GM23338 (cell line): ENCODE results near the gene PLPP7. TPM values are rescaled to one million over a fixed set of nuclear protein-coding genes. Genes with fewer than 3 reads are reported as not detected.

Experiments used
- ATAC-seq: fragments of 200-7000 bp; cut with Tn5 transposase; 3 replicates; pipeline ENCODE4 v1.9.1; 2020
- DNase-seq: peaks from one replicate; pipeline ENCODE4 v3.0.0-alpha.2; 2015; ENCODE audit warnings: low spot score
- H2AFZ ChIP-seq: fragments of 200-600 bp; sonication (generic); 2 replicates; pipeline ENCODE4 v1.8.0; 2016; ENCODE audit warnings: antibody characterized with exemption, mild to moderate bottlenecking, moderate library complexity
- H3F3A ChIP-seq: fragments of 200-600 bp; sonication (generic); replicated peaks from 2 replicates; pipeline ENCODE4 v1.8.0; 2017; ENCODE audit warnings: antibody characterized with exemption, mixed run types, low read depth
- H3K27ac ChIP-seq: fragments of 200-600 bp; sonication (generic); 2 replicates; pipeline ENCODE4 v1.6.1; 2016; ENCODE audit warnings: low read depth
- H3K27me3 ChIP-seq: fragments of 200-600 bp; sonication (generic); 2 replicates; pipeline ENCODE4 v1.8.0; 2016; ENCODE audit warnings: mild to moderate bottlenecking, mixed run types, moderate library complexity; ENCODE audit not compliant: insufficient read depth
- H3K36me3 ChIP-seq: fragments of 200-600 bp; sonication (generic); 2 replicates; pipeline ENCODE4 v1.8.0; 2016; ENCODE audit warnings: mild to moderate bottlenecking; ENCODE audit not compliant: insufficient read depth
- H3K4me1 ChIP-seq: fragments of 200-600 bp; sonication (generic); 2 replicates; pipeline ENCODE4 v1.8.0; 2016; ENCODE audit warnings: mild to moderate bottlenecking, moderate library complexity; ENCODE audit not compliant: insufficient read depth
- H3K4me2 ChIP-seq: fragments of 200-600 bp; sonication (generic); 2 replicates; pipeline ENCODE4 v1.7.1; 2017; ENCODE audit warnings: mixed run types
- H3K4me3 ChIP-seq: fragments of 200-600 bp; sonication (generic); 2 replicates; pipeline ENCODE4 v1.6.1; 2016; ENCODE audit warnings: mixed run types
- H3K79me2 ChIP-seq: fragments of 200-600 bp; sonication (generic); replicated peaks from 2 replicates; pipeline ENCODE4 v1.8.0; 2017; ENCODE audit warnings: mild to moderate bottlenecking; ENCODE audit not compliant: insufficient read depth
- H3K9me2 ChIP-seq: fragments of 200-600 bp; sonication (generic); 2 replicates; pipeline ENCODE4 v1.8.0; 2017; ENCODE audit not compliant: insufficient read depth
- H4K20me1 ChIP-seq: fragments of 200-600 bp; sonication (generic); replicated peaks from 2 replicates; pipeline ENCODE4 v1.8.0; 2017; ENCODE audit warnings: mild to moderate bottlenecking; ENCODE audit not compliant: insufficient read depth
- H3K27ac Mint-ChIP-seq: 2 replicates; pipeline ENCODE4 v1.8.0; 2020; ENCODE audit warnings: inconsistent platforms, mild to moderate bottlenecking, moderate library complexity, mixed read lengths
- H3K27me3 Mint-ChIP-seq: 3 replicates; pipeline ENCODE4 v1.8.0; 2022; ENCODE audit warnings: low read depth, mild to moderate bottlenecking, moderate library complexity, mixed read lengths, inconsistent platforms; ENCODE audit not compliant: insufficient read depth, poor library complexity
- H3K36me3 Mint-ChIP-seq: 3 replicates; pipeline ENCODE4 v1.8.0; 2021; ENCODE audit warnings: low read depth, mild to moderate bottlenecking, inconsistent platforms, moderate library complexity, mixed read lengths
- H3K4me1 Mint-ChIP-seq: 3 replicates; pipeline ENCODE4 v1.8.0; 2020; ENCODE audit warnings: mild to moderate bottlenecking, inconsistent platforms, mixed read lengths
- H3K4me3 Mint-ChIP-seq: 3 replicates; pipeline ENCODE4 v1.8.0; 2021; ENCODE audit warnings: moderate library complexity, mild to moderate bottlenecking, inconsistent platforms, mixed read lengths
- H3K9me3 Mint-ChIP-seq: 3 replicates; pipeline ENCODE4 v1.8.0; 2020; ENCODE audit warnings: moderate library complexity, mild to moderate bottlenecking, inconsistent platforms, mixed read lengths
- CREB1 ChIP-seq: fragments of 250-450 bp; sonication (Bioruptor Pico); IDR thresholded peaks from 2 replicates; pipeline ENCODE4 v1.5.0; 2020; ENCODE audit warnings: low read depth, mild to moderate bottlenecking, moderate library complexity
- ETS1 ChIP-seq: IDR thresholded peaks from 2 replicates; pipeline ENCODE4 v1.6.1; 2016; ENCODE audit warnings: antibody characterized with exemption
- EZH2 ChIP-seq: fragments of 200-600 bp; sonication (generic); IDR thresholded peaks from one replicate; pipeline ENCODE4 v1.8.0; 2017; ENCODE audit warnings: antibody characterized with exemption, mild to moderate bottlenecking, low read depth; ENCODE audit not compliant: unreplicated experiment
- NANOG ChIP-seq: IDR thresholded peaks from 2 replicates; pipeline ENCODE4 v1.6.1; 2016; ENCODE audit warnings: antibody characterized with exemption, borderline replicate concordance
- REST ChIP-seq: IDR thresholded peaks from one replicate; pipeline ENCODE4 v1.6.1; 2018; ENCODE audit warnings: antibody characterized with exemption; ENCODE audit not compliant: unreplicated experiment
- STAT1 ChIP-seq: IDR thresholded peaks from one replicate; pipeline ENCODE4 v1.6.1; 2016; ENCODE audit warnings: antibody characterized with exemption; ENCODE audit not compliant: unreplicated experiment
- ZNF114 ChIP-seq: fragments of 250-450 bp; sonication (Bioruptor Pico); IDR thresholded peaks from 2 replicates; pipeline ENCODE4 v1.5.0; 2020; ENCODE audit warnings: mild to moderate bottlenecking, moderate library complexity
- ZNF331 ChIP-seq: fragments of 250-450 bp; sonication (Bioruptor Pico); IDR thresholded peaks from 2 replicates; pipeline ENCODE4 v1.5.0; 2020; ENCODE audit warnings: low read depth, mild to moderate bottlenecking, moderate library complexity
- ZNF462 ChIP-seq: fragments of 250-450 bp; sonication (Bioruptor Pico); IDR thresholded peaks from 2 replicates; pipeline ENCODE4 v1.5.0; 2020; ENCODE audit warnings: mild to moderate bottlenecking, moderate library complexity
- polyA plus RNA-seq: library from polyadenylated mRNA; unstranded; fragments of >200 nt; fragmentation: Nextera tagmentation; extraction: Ambion mirVana; gene quantifications from 2 replicates; pipeline ENCODE4 v1.2.1, GENCODE V29; 2016
- total RNA-seq: library from RNA; depleted of rRNA; stranded (reverse); fragments of >200 nt; shearing (Covaris generic); gene quantifications from 2 replicates; pipeline ENCODE4 v1.2.3, GENCODE V29; 2014

PLPP7 gene
- total and polyA plus RNA-seq, 2 experiments from 2014 or later, result 1.6 to 2.4 TPM

- Mint-ChIP-seq H3K9me3 (peaks cover 19% of the 10 kb centered on the region), H3K4me1 (no peaks in the 10 kb centered on the region; the same call in 2 of the 3 replicates), H3K4me3 (no peak overlapping the region), H3K27ac (no peak overlapping the region), H3K36me3 (peaks cover 4% of the 10 kb centered on the region), H3K27me3 (peaks cover 3% of the 10 kb centered on the region)
- no peaks in the 10 kb centered on the region for H3F3A ChIP-seq
- H3K4me3 ChIP-seq, result no peak overlapping the region
- no peaks in the 10 kb centered on the region for H3K4me1 ChIP-seq
- TF ChIP-seq CREB1 (CRISPR knock-in tag) (no peak), ZNF331 (CRISPR knock-in tag) (no peak), STAT1 (no peak), ETS1 (no peak), ZNF462 (CRISPR knock-in tag) (no peak), ZNF114 (no peak), EZH2 (no peak), REST (no peak), NANOG (no peak)
- no peaks in the 10 kb centered on the region for H3K27me3 ChIP-seq
- ATAC-seq (no peak), DNase-seq (no peak)
- H3K79me2 ChIP-seq, result no peaks in the 10 kb centered on the region
- H3K36me3 ChIP-seq, result no peaks in the 10 kb centered on the region
- H4K20me1 ChIP-seq, result no peaks in the 10 kb centered on the region
- no peak overlapping the region for H2AFZ ChIP-seq
- H3K9me2 ChIP-seq, result no peaks in the 10 kb centered on the region
- no peak overlapping the region for H3K27ac ChIP-seq
- no peak overlapping the region for H3K4me2 ChIP-seq
Observed at GRCh38 chr9:131246618-131247017, 42.9 kb upstream of the PLPP7 start.
